Stimulated activated CD4-positive, alpha-beta T cell treated with anti-CD3 and anti-CD28 coated beads, Interleukin-4, amount 100 ng/mL, for 1 hour (primary cell): ENCODE measurements around the gene ROR1.
A peak's percentile ranks its signal among the peaks of the same experiment; 100 is the strongest.

Experiments
- DNase-seq: peaks from one replicate; pipeline ENCODE4 v3.0.0-alpha.2; 2020

ROR1 gene

DNA sequence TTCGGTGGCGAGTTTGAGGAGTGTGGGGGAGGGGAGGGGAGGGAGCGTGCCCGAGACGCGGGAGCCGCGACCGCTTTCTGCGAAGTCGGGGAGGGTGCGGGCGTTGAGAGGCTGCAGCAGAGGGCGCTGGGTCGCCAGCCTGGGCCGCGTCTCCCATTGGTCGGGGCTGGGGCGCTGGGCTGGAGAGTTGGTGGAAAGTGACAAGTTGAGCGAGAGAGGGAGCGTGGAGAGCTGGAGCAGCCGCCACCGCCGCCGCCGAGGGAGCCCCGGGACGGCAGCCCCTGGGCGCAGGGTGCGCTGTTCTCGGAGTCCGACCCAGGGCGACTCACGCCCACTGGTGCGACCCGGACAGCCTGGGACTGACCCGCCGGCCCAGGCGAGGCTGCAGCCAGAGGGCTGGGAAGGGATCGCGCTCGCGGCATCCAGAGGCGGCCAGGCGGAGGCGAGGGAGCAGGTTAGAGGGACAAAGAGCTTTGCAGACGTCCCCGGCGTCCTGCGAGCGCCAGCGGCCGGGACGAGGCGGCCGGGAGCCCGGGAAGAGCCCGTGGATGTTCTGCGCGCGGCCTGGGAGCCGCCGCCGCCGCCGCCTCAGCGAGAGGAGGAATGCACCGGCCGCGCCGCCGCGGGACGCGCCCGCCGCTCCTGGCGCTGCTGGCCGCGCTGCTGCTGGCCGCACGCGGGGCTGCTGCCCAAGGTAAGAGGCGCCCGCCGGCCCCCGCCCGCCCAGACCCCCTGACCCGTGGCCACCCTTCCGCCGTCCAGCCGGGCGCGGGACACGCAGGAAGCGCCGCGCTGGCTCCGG is at the start of gene ROR1:
Gene ROR1 (plus strand): TSS at position 203 of the 802 bp plus-strand sequence.
- peak; percentile 57 for DNase-seq

DNA sequence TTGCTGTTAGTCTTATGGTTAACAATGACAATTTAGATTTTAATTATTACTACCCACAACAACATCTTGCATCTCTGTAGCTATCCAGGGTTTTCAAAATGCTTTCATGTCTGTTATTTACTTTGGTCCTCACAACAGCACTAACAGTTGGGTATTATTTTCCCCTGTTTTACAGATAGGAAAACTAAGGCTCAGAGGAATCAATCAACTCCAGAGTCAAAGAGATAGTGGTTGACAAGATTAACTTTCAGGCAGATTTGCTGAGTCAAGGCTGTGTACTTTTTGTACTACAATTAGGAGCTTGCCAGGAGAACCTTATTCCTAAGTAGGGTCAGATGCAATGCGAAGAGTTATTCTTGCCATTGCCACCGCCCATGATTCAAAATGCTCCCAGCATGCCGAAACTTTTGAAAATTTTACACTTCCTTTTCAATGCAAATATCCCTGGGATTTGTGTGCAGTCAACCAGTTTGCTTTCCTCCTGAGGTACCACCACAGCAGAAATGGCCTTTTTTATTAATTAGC is 49.4 kb upstream of the ROR1 start:
- no peak for DNase-seq

GRCh38 chr1:63728611-63729226 is 45.1 kb upstream of the ROR1 start:
- DNase-seq: no peak

GRCh38 chr1:63729227-63729620 is 44.6 kb upstream of the ROR1 start:
- DNase-seq: no peak

GRCh38 chr1:63730211-63730610 is 43.6 kb upstream of the ROR1 start:
- DNase-seq: no peak

GRCh38 chr1:63731117-63732043 is 42.4 kb upstream of the ROR1 start:
- no peak for DNase-seq

GRCh38 chr1:63732666-63733065 is 41.2 kb upstream of the ROR1 start:
- DNase-seq: no peak

DNA sequence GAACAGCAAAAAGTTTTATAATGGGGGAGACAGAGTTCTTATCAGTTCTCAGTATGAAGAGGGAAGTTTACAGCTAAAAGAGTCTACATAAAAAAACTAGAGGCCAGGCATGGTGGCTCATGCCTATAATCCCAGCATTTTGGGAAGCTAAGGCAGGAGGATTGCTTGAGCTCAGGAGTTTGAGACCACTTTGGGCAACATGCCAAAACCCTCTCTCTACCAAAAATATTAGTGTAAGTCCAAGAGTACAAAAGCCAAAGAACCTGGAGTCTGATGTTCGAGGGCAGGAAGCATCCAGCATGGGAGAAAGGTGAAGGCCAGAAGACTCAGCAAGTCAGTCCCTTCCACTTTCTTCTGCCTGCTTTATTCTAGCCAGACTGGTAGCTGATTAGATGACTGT is 35.0 kb upstream of the ROR1 start:
- DNase-seq: no peak

GRCh38 chr1:63739452-63739851 is 34.4 kb upstream of the ROR1 start:
- DNase-seq: no peak

GRCh38 chr1:63740432-63740831 is 33.4 kb upstream of the ROR1 start:
- DNase-seq: no peak

DNA sequence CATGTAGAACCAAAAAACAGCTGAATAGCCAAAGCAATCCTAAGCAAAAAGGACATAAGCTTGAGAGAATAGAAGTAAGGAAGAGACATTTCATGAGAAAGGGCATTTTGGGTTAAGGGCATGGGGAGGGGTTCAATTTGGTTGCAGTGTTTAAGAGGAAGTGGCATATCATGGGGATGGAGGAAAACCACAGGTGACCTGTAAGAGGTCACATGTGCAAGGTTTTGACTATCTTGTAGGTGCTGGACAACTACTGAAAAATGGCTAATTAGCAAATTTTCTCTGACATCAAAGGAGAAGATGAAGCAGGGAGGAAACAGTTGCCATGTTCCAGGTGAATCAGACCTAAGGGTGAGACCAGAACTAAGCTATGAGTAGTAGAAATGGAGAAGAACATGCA is 31.3 kb upstream of the ROR1 start:
- no peak for DNase-seq

DNA sequence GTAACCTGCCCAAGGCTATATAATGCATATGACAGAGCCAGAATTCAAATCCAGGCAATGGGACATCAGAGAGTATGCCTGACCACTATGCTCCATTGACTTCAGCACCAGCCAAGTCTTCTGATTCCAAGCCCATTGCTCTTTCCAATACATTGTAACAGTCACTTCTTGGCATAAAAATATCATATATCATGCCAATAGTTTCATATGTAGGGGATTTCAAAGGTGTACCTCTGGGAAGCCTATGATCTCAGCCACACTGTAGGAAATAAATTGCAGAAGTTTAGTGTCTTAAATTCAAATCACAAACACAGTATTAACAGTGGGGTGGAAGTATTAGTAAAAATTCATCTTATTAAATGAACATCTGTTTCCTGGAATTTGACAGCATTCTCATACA is 30.0 kb upstream of the ROR1 start:
- DNase-seq: no peak

DNA sequence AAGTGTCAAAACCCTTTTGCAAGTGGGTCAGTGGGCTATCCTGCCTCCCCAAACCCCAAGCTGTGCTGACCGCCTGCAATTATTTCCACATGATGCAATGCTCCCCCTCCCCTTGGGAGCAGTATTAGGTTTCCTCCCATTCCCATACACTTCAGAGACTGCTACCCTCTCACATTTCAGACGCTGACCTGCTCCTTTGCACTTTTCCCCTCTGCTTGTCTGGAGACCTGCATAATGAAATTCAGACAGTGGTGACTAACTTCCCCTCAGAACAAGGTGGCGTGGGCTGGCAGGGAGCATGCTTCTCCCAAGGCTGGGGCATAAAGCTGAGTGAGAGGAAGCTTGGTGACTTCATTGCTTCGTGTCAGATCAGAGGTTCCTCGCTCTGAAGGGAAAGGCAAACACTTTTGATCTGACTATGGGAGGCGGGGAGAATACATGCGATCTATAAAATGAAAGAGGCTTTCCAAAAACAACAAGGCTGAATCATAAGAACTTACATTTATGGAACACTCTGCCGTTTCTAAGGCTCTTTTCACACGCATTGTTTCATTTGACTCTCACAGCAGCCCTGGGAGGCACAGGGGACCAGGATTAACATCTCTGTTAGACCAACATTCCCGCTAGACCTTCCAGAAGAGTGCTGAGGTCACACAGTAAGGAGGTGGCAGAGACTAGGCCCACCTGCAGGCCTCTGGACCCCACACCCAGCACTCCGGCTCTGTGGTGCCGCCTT is 27.5 kb upstream of the ROR1 start:
- peak; percentile 7 for DNase-seq

- no peak for DNase-seq
Observed at GRCh38 chr1:63747445-63747844, 26.4 kb upstream of the ROR1 start.

DNA sequence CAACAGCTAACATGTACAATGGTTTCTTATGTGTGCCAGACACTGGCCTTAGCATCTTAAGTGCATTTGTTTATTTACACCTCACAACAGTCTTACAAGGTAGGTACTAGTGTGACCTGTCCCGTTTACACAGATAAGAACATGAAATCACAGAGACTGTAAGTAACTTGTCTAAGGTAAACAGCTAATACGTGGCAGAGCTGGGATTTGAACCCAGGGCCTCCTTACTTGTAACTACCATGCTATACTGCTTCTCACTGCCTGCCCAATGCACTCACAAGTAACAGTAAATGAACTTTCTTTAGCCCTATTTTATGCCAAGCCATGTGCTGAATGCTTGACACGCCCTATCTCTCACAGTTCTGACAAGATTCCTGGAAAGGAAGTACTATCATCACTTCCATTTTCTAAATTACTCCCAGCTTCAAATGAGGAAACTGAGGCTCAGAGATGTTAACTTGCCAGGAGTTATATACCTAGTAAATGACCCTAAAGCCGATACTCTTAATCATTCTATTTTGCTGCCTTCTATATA is 25.7 kb upstream of the ROR1 start:
- DNase-seq: no peak

DNA sequence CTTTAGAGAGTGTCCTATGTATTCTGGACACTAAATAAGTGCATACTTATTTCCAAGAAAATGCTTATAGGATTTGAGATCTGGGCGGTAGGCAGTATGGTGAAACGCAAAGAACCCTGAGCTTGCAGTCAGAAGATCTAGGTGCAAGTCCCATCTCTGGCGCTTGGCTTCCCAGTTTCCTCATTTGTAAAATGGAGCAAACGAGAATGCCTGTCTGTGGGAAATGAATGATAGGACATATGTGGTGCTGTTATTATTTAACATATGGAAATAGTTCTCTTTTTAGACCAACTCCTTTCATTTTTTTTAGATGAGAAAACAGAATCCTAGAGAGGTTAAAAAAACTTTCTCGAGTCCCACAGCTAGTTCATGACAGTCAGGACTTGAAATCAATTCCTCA is 25.2 kb upstream of the ROR1 start:
- no peak for DNase-seq

DNA sequence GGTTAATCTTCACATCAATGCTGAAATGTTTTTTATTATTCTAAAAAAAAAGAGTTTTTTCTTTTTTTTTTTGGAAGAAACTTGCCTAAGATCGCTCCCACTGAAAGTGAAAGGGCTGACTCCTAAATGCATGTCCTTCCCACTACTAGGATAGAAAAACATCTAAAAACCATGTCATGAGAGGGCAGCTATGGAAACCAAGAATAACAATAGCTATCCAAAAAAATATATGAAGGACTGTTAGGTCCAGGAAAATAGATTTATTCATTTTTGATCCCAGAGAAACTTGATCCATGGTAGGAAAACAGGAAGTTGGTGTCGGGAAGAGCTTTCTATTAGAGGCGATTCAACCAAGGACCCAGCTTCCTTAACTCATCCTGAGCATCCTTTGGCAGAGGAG is 23.1 kb upstream of the ROR1 start:
- no peak for DNase-seq

GRCh38 chr1:63752176-63752575 is 21.6 kb upstream of the ROR1 start:
- DNase-seq: no peak

DNA sequence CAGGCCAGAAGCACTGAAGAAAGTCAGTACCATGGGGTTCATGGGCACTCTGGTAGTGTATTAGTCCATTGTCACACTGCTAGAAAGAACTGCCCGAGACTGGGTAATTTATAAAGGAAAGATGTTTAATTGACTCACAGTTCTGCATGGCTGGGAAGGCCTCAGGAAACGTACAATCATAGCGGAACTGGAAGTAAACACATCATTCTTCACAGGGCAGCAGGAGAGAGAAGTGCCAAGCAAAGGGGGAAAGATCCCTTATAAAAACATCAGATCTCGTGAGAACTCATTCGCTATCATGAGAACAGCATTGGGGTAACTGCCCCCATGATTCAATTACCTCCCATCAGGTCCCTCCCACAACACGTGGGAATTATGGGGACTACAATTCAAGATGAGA is 20.2 kb upstream of the ROR1 start:
- no peak for DNase-seq

- DNase-seq: no peak
Observed at GRCh38 chr1:63756839-63757238, 17.0 kb upstream of the ROR1 start.

DNA sequence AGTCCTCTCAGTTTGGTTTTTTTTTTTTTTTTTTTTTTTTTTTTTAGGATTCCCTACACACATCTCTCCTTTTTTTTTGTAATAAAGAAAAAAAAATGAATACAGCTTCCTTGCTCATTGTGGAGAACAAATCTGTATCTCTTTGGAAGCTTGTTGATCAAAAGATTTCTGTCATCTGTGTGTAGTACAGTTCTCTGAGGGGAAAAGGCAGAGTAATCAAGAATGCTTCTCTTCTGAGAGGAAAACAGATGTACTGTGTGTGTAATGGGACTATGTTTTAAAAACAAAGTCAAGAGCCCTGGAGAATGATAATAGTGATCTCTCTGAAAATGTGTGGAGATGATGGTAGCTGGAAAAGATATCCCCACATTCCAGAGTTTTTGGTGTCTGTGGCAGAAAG is 16.5 kb upstream of the ROR1 start:
- DNase-seq: no peak

DNA sequence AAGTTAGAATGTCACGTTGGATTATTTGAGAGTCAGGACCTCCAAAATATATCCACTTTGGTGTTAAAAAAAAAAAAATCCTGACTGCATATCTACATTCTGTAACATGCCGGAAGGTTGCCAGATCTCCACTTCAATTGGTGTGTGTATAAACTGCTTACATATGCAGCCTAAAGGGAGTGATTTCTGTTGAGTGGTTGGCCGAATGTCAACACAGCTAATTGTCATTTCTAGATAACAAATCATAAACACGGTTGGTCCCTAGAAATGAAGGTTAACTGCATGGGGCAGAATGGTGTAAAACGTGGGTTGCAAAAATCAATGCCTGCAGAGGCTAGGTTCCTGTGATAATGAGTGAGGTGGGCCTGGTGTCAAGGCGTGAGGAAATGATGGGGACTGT is 15.0 kb upstream of the ROR1 start:
- DNase-seq: no peak
